Measurements from ENCODE around the gene PIK3R2. TPM values are rescaled to one million over a fixed set of nuclear protein-coding genes. Genes with fewer than 3 reads are reported as not detected.

The PIK3R2 gene
- total RNA-seq, 1 experiment from 2014 or later = 33.8 TPM

- intact Hi-C loops (cut with micrococcal nuclease) = loop anchor here (10.0 kb wide), 1 partner anchor 155 kb away; the partner anchor contains the start of gene ARRDC2
- Mint-ChIP-seq H3K9me3 (ENCODE audit: unreplicated experiment) (no peaks in the 10 kb centered on the region), H3K27ac (ENCODE audit: low read depth, unreplicated experiment) (peak overlapping the region; percentile 25), H3K4me3 (ENCODE audit: unreplicated experiment) (no peak overlapping the region), H3K36me3 (ENCODE audit: insufficient read depth, unreplicated experiment) (peaks cover 42% of the 10 kb centered on the region), H3K27me3 (ENCODE audit: insufficient read depth, unreplicated experiment) (no peaks in the 10 kb centered on the region), H3K4me1 (ENCODE audit: insufficient read depth, unreplicated experiment) (peaks cover 19% of the 10 kb centered on the region)
- no peak for TF ChIP-seq CTCF (IDR thresholded peaks at IDR 0.05; ENCODE audit: unreplicated experiment)
- BruUV-seq (replicated peaks) = no TSS peak
- CTCF ChIA-PET = interaction anchor here (0.9 to 2.4 kb wide), 9 partner anchors 9 to 47 kb away, joined by 3 to 13 read pairs (median 7); no protein-coding TSS in a partner anchor
- POLR2A ChIA-PET = interaction anchor here (0.6 to 1.6 kb wide), 4 partner anchors 12 to 185 kb away, joined by 3 to 6 read pairs (median 4); no protein-coding TSS in a partner anchor
- no peak for DNase-seq (ENCODE audit: unreplicated experiment)
Observed at GRCh38 chr19:18159810-18160209, 6.8 kb downstream of the PIK3R2 start.

GRCh38 chr19:18160493-18160970 is 7.6 kb downstream of the PIK3R2 start:
- ChIA-PET POLR2A (interaction anchor here (0.6 to 1.6 kb wide), 4 partner anchors 8 to 140 kb away, joined by 3 to 6 read pairs (median 4); partner anchors contain the start of gene PIK3R2), CTCF (interaction anchor here (0.5 to 2.4 kb wide), 17 partner anchors 8 to 392 kb away, joined by 3 to 13 read pairs (median 4); a partner anchor contains a TSS)
- peaks cover 48% of the 10 kb centered on the region for H3K36me3 Mint-ChIP-seq (ENCODE audit: insufficient read depth, unreplicated experiment)
- peaks cover 19% of the 10 kb centered on the region for H3K4me1 Mint-ChIP-seq (ENCODE audit: insufficient read depth, unreplicated experiment)
- H3K4me3 Mint-ChIP-seq (ENCODE audit: unreplicated experiment) = peak overlapping the region; percentile 52
- TF ChIP-seq CTCF (IDR thresholded peaks at IDR 0.05; ENCODE audit: unreplicated experiment) = no peak
- intact Hi-C loops (cut with micrococcal nuclease) = no loop called here
- peak overlapping the region; percentile 25 for H3K27ac Mint-ChIP-seq (ENCODE audit: low read depth, unreplicated experiment)
- DNase-seq (ENCODE audit: unreplicated experiment) = no peak
- no TSS peak for BruUV-seq (replicated peaks)
- no peaks in the 10 kb centered on the region for H3K27me3 Mint-ChIP-seq (ENCODE audit: insufficient read depth, unreplicated experiment)
- H3K9me3 Mint-ChIP-seq (ENCODE audit: unreplicated experiment) = no peaks in the 10 kb centered on the region

GRCh38 chr19:18160971-18161635 is 8.1 kb downstream of the PIK3R2 start:
- peak overlapping the region; percentile 25 for H3K27ac Mint-ChIP-seq (ENCODE audit: low read depth, unreplicated experiment)
- H3K9me3 Mint-ChIP-seq (ENCODE audit: unreplicated experiment) = no peaks in the 10 kb centered on the region
- peak; percentile 69 for DNase-seq (ENCODE audit: unreplicated experiment)
- peaks cover 53% of the 10 kb centered on the region for H3K36me3 Mint-ChIP-seq (ENCODE audit: insufficient read depth, unreplicated experiment)
- BruUV-seq (replicated peaks) = no TSS peak
- no peaks in the 10 kb centered on the region for H3K27me3 Mint-ChIP-seq (ENCODE audit: insufficient read depth, unreplicated experiment)
- peak overlapping the region; percentile 52 for H3K4me3 Mint-ChIP-seq (ENCODE audit: unreplicated experiment)
- ChIA-PET CTCF (interaction anchor here (0.5 to 2.4 kb wide), 29 partner anchors 8 to 393 kb away, joined by 3 to 13 read pairs (median 4); a partner anchor contains a TSS), POLR2A (interaction anchor here (0.6 to 1.6 kb wide), 3 partner anchors 9 to 141 kb away, joined by 3 to 6 read pairs (median 5); partner anchors contain the start of gene PIK3R2)
- intact Hi-C loops (cut with micrococcal nuclease) = no loop called here
- TF ChIP-seq CTCF (IDR thresholded peaks at IDR 0.05; ENCODE audit: unreplicated experiment) = peak; percentile 57
- H3K4me1 Mint-ChIP-seq (ENCODE audit: insufficient read depth, unreplicated experiment) = peaks cover 18% of the 10 kb centered on the region

- H3K27ac Mint-ChIP-seq (ENCODE audit: low read depth, unreplicated experiment) = no peak overlapping the region
- intact Hi-C loops (cut with micrococcal nuclease) = no loop called here
- H3K36me3 Mint-ChIP-seq (ENCODE audit: insufficient read depth, unreplicated experiment) = peaks cover 58% of the 10 kb centered on the region
- H3K9me3 Mint-ChIP-seq (ENCODE audit: unreplicated experiment) = no peaks in the 10 kb centered on the region
- BruUV-seq (replicated peaks) = no TSS peak
- ChIA-PET POLR2A (no interaction called here), CTCF (interaction anchor here (0.6 to 2.4 kb wide), 20 partner anchors 9 to 307 kb away, joined by 3 to 13 read pairs (median 4); no protein-coding TSS in a partner anchor)
- H3K4me1 Mint-ChIP-seq (ENCODE audit: insufficient read depth, unreplicated experiment) = peaks cover 12% of the 10 kb centered on the region
- TF ChIP-seq CTCF (IDR thresholded peaks at IDR 0.05; ENCODE audit: unreplicated experiment) = no peak
- no peak for DNase-seq (ENCODE audit: unreplicated experiment)
- H3K27me3 Mint-ChIP-seq (ENCODE audit: insufficient read depth, unreplicated experiment) = no peaks in the 10 kb centered on the region
- no peak overlapping the region for H3K4me3 Mint-ChIP-seq (ENCODE audit: unreplicated experiment)
Observed at GRCh38 chr19:18161636-18162002, 8.7 kb downstream of the PIK3R2 start.

Measured in MCF 10A (cell line).